Common myeloid progenitor, CD34-positive (primary cell): ENCODE results near the gene SYNPO2. TPM values are rescaled to one million over a fixed set of nuclear protein-coding genes. Genes with fewer than 3 reads are reported as not detected.
A peak's percentile ranks its signal among the peaks of the same experiment; 100 is the strongest.

ENCODE experiments used
- CTCF ChIA-PET: fragments of 350-600 bp; sonication (Branson Sonifier 250); formaldehyde crosslinking; loops from one replicate; lab custom pipeline; 2021; ENCODE audit warnings: antibody characterized with exemption; lab: Charles Lee
- POLR2A ChIA-PET: fragments of 350-600 bp; sonication (Branson Sonifier 250); formaldehyde crosslinking; loops from one replicate; lab custom pipeline; 2021; ENCODE audit warnings: antibody characterized with exemption; lab: Charles Lee
- DNase-seq, 3 donors: peaks; one replicate each; pipeline versions ENCODE4 v3.0.0 to v3.0.0-alpha.2; 2013
- H3K27ac ChIP-seq, 2 experiments: 1 replicate in 1 of 2; 2 replicates in 1 of 2; pipeline ENCODE4 v1.7.0; 2013; ENCODE audit warnings: inconsistent platforms in 2 of 2, low read length in 2 of 2, mild to moderate bottlenecking in 2 of 2, low read depth in 1 of 2, moderate library complexity in 1 of 2; ENCODE audit not compliant: severe bottlenecking in 2 of 2, insufficient read depth in 1 of 2, poor library complexity in 1 of 2
- H3K27me3 ChIP-seq, 5 experiments: replicated peaks in 2 of 5; 1 replicate in 3 of 5; 2 replicates in 2 of 5; pipeline versions ENCODE4 v1.6.1 to v1.7.0; 2013; ENCODE audit warnings: low read length in 4 of 5, mild to moderate bottlenecking in 2 of 5, moderate library complexity in 2 of 5, inconsistent platforms in 1 of 5; ENCODE audit not compliant: insufficient read depth in 5 of 5, control insufficient read depth in 4 of 5
- H3K36me3 ChIP-seq, 4 experiments: 1 replicate in 2 of 4; 2 replicates in 2 of 4; pipeline versions ENCODE4 v1.6.1 to v1.7.0; 2013; ENCODE audit warnings: low read length in 3 of 4, control low read depth in 1 of 4, mild to moderate bottlenecking in 1 of 4; ENCODE audit not compliant: control insufficient read depth in 4 of 4, insufficient read depth in 4 of 4
- H3K4me1 ChIP-seq, 4 experiments: 1 replicate in 3 of 4; 2 replicates in 1 of 4; pipeline versions ENCODE4 v1.6.1 to v1.7.1; 2013; ENCODE audit warnings: low read length in 3 of 4, mild to moderate bottlenecking in 3 of 4, control low read depth in 1 of 4, inconsistent platforms in 1 of 4, moderate library complexity in 1 of 4; ENCODE audit not compliant: control insufficient read depth in 4 of 4, insufficient read depth in 4 of 4; ENCODE audit errors: control extremely low read depth in 1 of 4
- H3K4me3 ChIP-seq, 7 experiments: 1 replicate in 4 of 7; 2 replicates in 3 of 7; pipeline versions ENCODE4 v1.5.1 to v1.7.0; 2013; ENCODE audit warnings: mild to moderate bottlenecking in 7 of 7, low read length in 6 of 7, moderate library complexity in 6 of 7, inconsistent platforms in 2 of 7, low read depth in 2 of 7, control low read depth in 1 of 7; ENCODE audit not compliant: insufficient read depth in 4 of 7, control insufficient read depth in 1 of 7; ENCODE audit errors: extremely low read depth in 1 of 7
- H3K9me3 ChIP-seq, 5 experiments: 1 replicate in 4 of 5; 2 replicates in 1 of 5; pipeline versions ENCODE4 v1.6.1 to v1.7.1; 2013; ENCODE audit warnings: low read length in 4 of 5, mild to moderate bottlenecking in 2 of 5, inconsistent platforms in 1 of 5, low read depth in 1 of 5, moderate library complexity in 1 of 5; ENCODE audit not compliant: control insufficient read depth in 4 of 5, insufficient read depth in 2 of 5; ENCODE audit errors: control extremely low read depth in 1 of 5
- WGBS: methylation state at CpG from one replicate; pipeline ENCODE4 v1.1.5; 2013; ENCODE audit not compliant: insufficient coverage; 5-methylcytosine and 5-hydroxymethylcytosine counted together
- polyA plus RNA-seq: library from polyadenylated mRNA; unstranded; fragments of 120-200 nt; gene quantifications from one replicate; pipeline ENCODE4 v1.2.1, GENCODE V29; 2013

Gene SYNPO2, protein sequence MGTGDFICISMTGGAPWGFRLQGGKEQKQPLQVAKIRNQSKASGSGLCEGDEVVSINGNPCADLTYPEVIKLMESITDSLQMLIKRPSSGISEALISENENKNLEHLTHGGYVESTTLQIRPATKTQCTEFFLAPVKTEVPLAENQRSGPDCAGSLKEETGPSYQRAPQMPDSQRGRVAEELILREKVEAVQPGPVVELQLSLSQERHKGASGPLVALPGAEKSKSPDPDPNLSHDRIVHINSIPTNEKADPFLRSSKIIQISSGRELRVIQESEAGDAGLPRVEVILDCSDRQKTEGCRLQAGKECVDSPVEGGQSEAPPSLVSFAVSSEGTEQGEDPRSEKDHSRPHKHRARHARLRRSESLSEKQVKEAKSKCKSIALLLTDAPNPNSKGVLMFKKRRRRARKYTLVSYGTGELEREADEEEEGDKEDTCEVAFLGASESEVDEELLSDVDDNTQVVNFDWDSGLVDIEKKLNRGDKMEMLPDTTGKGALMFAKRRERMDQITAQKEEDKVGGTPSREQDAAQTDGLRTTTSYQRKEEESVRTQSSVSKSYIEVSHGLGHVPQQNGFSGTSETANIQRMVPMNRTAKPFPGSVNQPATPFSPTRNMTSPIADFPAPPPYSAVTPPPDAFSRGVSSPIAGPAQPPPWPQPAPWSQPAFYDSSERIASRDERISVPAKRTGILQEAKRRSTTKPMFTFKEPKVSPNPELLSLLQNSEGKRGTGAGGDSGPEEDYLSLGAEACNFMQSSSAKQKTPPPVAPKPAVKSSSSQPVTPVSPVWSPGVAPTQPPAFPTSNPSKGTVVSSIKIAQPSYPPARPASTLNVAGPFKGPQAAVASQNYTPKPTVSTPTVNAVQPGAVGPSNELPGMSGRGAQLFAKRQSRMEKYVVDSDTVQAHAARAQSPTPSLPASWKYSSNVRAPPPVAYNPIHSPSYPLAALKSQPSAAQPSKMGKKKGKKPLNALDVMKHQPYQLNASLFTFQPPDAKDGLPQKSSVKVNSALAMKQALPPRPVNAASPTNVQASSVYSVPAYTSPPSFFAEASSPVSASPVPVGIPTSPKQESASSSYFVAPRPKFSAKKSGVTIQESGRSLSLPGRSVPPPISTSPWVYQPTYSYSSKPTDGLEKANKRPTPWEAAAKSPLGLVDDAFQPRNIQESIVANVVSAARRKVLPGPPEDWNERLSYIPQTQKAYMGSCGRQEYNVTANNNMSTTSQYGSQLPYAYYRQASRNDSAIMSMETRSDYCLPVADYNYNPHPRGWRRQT
- 0.28 TPM for polyA plus RNA-seq

DNA sequence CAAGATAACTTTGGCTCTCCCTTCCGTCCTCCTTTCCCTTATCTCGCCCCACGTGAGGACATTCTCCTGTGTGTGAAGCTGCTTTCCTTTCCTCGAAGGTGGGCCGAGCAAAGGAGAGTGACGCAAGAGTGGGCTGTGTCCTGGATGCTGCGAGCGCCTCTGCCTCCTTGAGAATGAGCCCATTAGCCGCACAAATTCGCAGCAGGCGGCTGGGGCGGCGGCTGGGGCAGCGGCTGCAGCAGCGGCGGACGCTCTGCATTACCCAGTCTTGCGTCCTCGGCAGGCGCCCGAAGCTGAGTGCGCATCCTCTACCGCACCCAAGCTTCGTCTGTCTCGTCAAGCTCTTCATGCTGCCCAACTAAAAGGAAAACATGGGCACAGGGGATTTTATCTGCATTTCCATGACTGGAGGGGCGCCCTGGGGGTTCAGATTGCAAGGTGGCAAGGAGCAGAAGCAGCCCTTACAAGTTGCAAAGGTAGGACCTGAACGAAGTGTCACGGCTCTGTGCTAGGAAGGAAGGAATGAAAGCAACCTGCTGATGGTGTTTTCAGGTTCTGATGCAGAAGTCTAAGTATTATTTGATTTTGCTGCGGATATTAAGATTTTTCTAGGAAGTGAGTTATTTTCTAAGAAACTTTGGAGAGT is at the start of gene SYNPO2:
TSS of gene SYNPO2 (plus strand) at position 189 of the 646 bp plus-strand sequence. CDS start at position 372, 183 bp downstream.
- POLR2A ChIA-PET = no interaction called here
- Histone ChIP-seq H3K27ac (no peak within 1 kb of the TSS), H3K9me3 (no peaks in the 10 kb centered on the region), H3K36me3 (no peaks in the 10 kb centered on the region), H3K27me3 (peaks cover 0 to 16% (median 12%) of the 10 kb centered on the region in 5 experiments), H3K4me1 (peaks cover 0 to 13% (median 7%) of the 10 kb centered on the region in 4 experiments), H3K4me3 (peak within 1 kb of the TSS; percentile 7 to 80 (median 61))
- peak; percentile 38 to 72 (median 60) for DNase-seq
- WGBS = 2% methylated on average over 28 of the region's 29 CpGs
- CTCF ChIA-PET = interaction anchor here (1.0 to 3.9 kb wide), 8 partner anchors 9 to 146 kb away, joined by 3 to 25 read pairs (median 4); partner anchors contain the start of gene SEC24D

DNA sequence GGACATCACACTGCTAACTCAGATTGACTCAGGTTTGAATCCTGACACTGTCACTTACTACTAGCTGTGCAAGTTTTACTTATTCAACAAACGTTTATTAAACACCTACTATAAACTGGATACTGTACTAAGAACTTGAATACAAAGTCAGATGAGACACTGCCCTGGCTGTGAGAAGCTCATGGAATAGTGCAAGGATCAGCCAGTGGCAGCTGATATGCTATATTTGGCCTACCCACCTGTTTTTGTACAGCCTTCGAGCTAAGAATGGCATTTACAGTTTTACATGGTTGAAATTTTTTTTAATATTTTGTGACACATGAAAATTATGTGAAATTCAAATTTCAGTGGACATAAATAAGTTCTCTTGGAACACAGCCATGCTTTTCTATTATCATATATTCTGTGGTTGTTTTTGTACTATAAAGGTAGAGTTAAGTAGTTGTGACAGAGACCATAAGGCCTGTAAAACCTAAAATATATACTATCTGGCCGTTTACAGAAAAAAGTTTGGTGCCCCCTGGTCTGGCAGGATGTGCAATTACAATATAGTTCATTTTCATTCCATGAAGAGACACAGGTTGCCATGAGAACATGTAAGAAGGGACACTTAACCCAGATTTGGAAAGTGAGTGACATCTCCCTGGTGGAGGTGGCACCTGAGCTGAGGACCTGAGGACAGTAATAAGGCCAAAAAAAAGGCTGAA is 49.3 kb upstream of the SYNPO2 start:
- H3K27ac ChIP-seq = no peak overlapping the region
- H3K4me1 ChIP-seq = peaks cover 7 to 15% (median 11%) of the 10 kb centered on the region in 4 experiments
- ChIA-PET CTCF (interaction anchor here (0.8 to 2.8 kb wide), 3 partner anchors 26 to 92 kb away, joined by 3 to 8 read pairs (median 3); no protein-coding TSS in a partner anchor), POLR2A (no interaction called here)
- WGBS = 100% methylated on average over 1 of the region's 3 CpGs
- H3K36me3 ChIP-seq = no peaks in the 10 kb centered on the region
- H3K4me3 ChIP-seq = no peak overlapping the region
- H3K27me3 ChIP-seq = no peaks in the 10 kb centered on the region
- H3K9me3 ChIP-seq = no peaks in the 10 kb centered on the region
- DNase-seq = no peak

DNA sequence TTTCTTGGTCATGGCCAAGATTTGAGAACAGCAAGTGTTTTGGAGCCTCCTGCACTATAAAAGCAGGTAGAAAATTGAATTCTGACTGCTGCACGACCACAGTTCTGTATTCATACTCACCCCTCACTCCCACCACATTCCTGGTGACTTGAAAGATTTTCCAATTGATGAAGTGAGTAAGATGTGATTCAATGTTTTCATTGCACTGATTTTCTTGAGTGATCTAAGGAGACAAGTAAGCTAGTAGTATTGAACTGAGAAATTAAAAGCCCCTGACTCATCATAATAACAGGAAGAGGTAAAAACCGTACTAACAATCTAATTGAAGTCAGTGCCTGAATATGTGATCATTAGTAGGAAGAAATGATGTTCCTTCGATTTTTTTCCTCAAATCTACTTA is 46.6 kb upstream of the SYNPO2 start:
- no peak overlapping the region for H3K4me3 ChIP-seq
- WGBS = no CpG with 5 or more reads among the region's 3 CpGs
- DNase-seq = no peak

DNA sequence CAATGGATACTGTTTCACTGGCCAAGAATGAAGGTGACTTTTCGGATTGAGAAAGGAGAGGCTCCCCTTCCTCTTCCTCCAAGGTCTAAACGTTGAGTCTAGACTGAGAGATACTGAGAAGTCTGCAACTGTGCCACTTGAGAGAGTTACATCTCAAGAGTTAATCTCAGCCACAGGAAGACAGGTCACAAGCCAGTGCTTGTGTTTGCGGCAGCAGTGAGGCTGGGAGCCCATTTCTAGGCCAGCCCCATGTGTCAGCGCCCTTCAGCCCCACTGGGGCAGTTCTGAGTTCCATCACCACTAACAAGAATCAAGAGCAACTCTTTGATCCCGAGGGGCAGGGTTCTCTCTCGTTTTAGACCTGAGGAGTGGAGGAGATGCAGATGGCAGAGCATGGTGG is 45.4 kb upstream of the SYNPO2 start:
- ChIA-PET POLR2A (interaction anchor here (0.6 kb wide), 1 partner anchor 75 kb away, joined by 3 read pairs; no protein-coding TSS in a partner anchor), CTCF (interaction anchor here (0.6 kb wide), 1 partner anchor 18 kb away, joined by 3 read pairs; no protein-coding TSS in a partner anchor)
- no peaks in the 10 kb centered on the region for H3K36me3 ChIP-seq
- 88% methylated on average over 3 of the region's 6 CpGs for WGBS
- peaks cover 0 to 2% (median 0%) of the 10 kb centered on the region in 5 experiments for H3K27me3 ChIP-seq
- H3K27ac ChIP-seq = no peak overlapping the region
- no peaks in the 10 kb centered on the region for H3K4me1 ChIP-seq
- H3K4me3 ChIP-seq = no peak overlapping the region
- DNase-seq = no peak
- H3K9me3 ChIP-seq = no peaks in the 10 kb centered on the region

More for the DNA sequence above, 46.6 kb upstream of the SYNPO2 start:
- POLR2A ChIA-PET = no interaction called here
- no peaks in the 10 kb centered on the region for H3K9me3 ChIP-seq
- no peak overlapping the region for H3K27ac ChIP-seq
- H3K4me1 ChIP-seq = no peaks in the 10 kb centered on the region
- CTCF ChIA-PET = interaction anchor here (1.1 kb wide), 1 partner anchor 19 kb away, joined by 3 read pairs; no protein-coding TSS in a partner anchor
- no peaks in the 10 kb centered on the region for H3K36me3 ChIP-seq
- peaks cover 0 to 2% (median 0%) of the 10 kb centered on the region in 5 experiments for H3K27me3 ChIP-seq

DNA sequence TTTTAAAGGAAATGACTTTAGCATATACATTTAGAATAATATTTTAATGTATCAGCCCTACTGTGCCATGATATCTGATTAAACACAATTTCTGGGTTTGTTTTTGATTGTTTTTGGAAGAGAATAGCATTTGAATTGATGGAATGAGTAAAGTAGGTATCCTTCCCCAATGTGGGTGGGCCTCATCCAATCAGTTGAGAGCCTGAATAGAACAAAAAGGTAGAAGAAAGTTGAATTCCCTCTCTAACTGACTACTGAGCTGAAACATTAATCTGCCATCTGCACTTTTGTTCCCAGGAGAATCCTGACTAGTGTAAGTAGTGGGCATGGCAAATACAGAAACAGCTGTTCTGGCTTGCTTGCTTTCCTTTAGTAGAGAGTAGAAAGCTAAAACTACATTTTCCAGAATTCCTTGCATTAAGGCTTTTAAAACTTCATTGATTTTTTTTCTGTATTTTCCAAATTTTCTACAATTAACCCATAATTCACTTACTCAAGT is 43.1 kb upstream of the SYNPO2 start:
- Histone ChIP-seq H3K9me3 (no peaks in the 10 kb centered on the region), H3K36me3 (no peaks in the 10 kb centered on the region), H3K27me3 (peaks cover 0 to 4% (median 0%) of the 10 kb centered on the region in 5 experiments), H3K4me3 (no peak overlapping the region), H3K27ac (no peak overlapping the region), H3K4me1 (peaks cover under 1 to 5% (median 4%) of the 10 kb centered on the region in 4 experiments)
- CTCF ChIA-PET = interaction anchor here (1.4 to 1.8 kb wide), 2 partner anchors 15 to 19 kb away, joined by 3 to 4 read pairs; no protein-coding TSS in a partner anchor
- POLR2A ChIA-PET = no interaction called here
- DNase-seq = no peak
